ENCODE results near the gene TMIE. TPM values are rescaled to one million over a fixed set of nuclear protein-coding genes. Genes with fewer than 3 reads are reported as not detected.
"Not testable (repeated sequence)": the region's sequence is repeated elsewhere in the genome, so short reads cannot be mapped to it uniquely, and the experiment has no call there.

The TMIE gene
- total RNA-seq, 2 experiments from 2014 or later: 1.5 to 1.6 TPM

GRCh38 chr3:46739565-46739964 is 38.4 kb downstream of the TMIE start:
- CTCF ChIA-PET, POLR2A ChIA-PET, H3K27ac Mint-ChIP-seq: not testable (repeated sequence)

GRCh38 chr3:46742992-46743585 is 41.9 kb downstream of the TMIE start:
- Mint-ChIP-seq H3K4me3 (no peak overlapping the region), H3K9me3 (ENCODE audit: low read depth) (no peaks in the 10 kb centered on the region), H3K36me3 (ENCODE audit: low read depth) (no peaks in the 10 kb centered on the region), H3K4me1 (no peaks in the 10 kb centered on the region), H3K27ac (no peak overlapping the region), H3K27me3 (peaks cover 1% of the 10 kb centered on the region)
- intact Hi-C loops (cut with DNase I, micrococcal nuclease): no loop called here
- CTCF ChIA-PET: interaction anchor here (0.5 kb wide), 1 partner anchor 327 kb away, joined by 3 read pairs; no protein-coding TSS in a partner anchor
- ATAC-seq (no peak), DNase-seq (no peak)
- POLR2A ChIA-PET: no interaction called here

More at GRCh38 chr3:46739565-46739964, 38.4 kb downstream of the TMIE start:
- H3K4me1 Mint-ChIP-seq; H3K9me3 Mint-ChIP-seq (ENCODE audit: low read depth); H3K27me3 Mint-ChIP-seq; DNase-seq; ATAC-seq; H3K4me3 Mint-ChIP-seq; intact Hi-C loops (cut with DNase I, micrococcal nuclease); H3K36me3 Mint-ChIP-seq (ENCODE audit: low read depth): not testable (repeated sequence)

GRCh38 chr3:46746711-46747110 is 45.5 kb downstream of the TMIE start:
- Mint-ChIP-seq H3K4me3 (no peak overlapping the region), H3K27me3 (no peaks in the 10 kb centered on the region), H3K9me3 (ENCODE audit: low read depth) (no peaks in the 10 kb centered on the region), H3K27ac (no peak overlapping the region), H3K36me3 (ENCODE audit: low read depth) (no peaks in the 10 kb centered on the region), H3K4me1 (no peaks in the 10 kb centered on the region)
- intact Hi-C loops (cut with DNase I, micrococcal nuclease): no loop called here
- DNase-seq (no peak), ATAC-seq (no peak)
- ChIA-PET CTCF (no interaction called here), POLR2A (no interaction called here)

GRCh38 chr3:46748170-46748569 is 47.0 kb downstream of the TMIE start:
- DNase-seq (no peak), ATAC-seq (no peak)
- Mint-ChIP-seq H3K27ac (no peak overlapping the region), H3K36me3 (ENCODE audit: low read depth) (no peaks in the 10 kb centered on the region), H3K4me3 (no peak overlapping the region), H3K9me3 (ENCODE audit: low read depth) (no peaks in the 10 kb centered on the region), H3K27me3 (no peaks in the 10 kb centered on the region), H3K4me1 (peaks cover 2% of the 10 kb centered on the region)
- ChIA-PET CTCF (no interaction called here), POLR2A (no interaction called here)
- intact Hi-C loops (cut with DNase I, micrococcal nuclease): no loop called here

GRCh38 chr3:46749129-46749528 is 47.9 kb downstream of the TMIE start:
- Mint-ChIP-seq H3K4me1 (peaks cover 5% of the 10 kb centered on the region), H3K27me3 (no peaks in the 10 kb centered on the region), H3K9me3 (ENCODE audit: low read depth) (no peaks in the 10 kb centered on the region), H3K27ac (no peak overlapping the region), H3K36me3 (ENCODE audit: low read depth) (no peaks in the 10 kb centered on the region), H3K4me3 (no peak overlapping the region)
- ChIA-PET POLR2A (no interaction called here), CTCF (no interaction called here)
- DNase-seq (no peak), ATAC-seq (no peak)
- intact Hi-C loops (cut with DNase I, micrococcal nuclease): no loop called here

GRCh38 chr3:46750555-46751038 is 49.4 kb downstream of the TMIE start:
- no peaks in the 10 kb centered on the region for H3K36me3 Mint-ChIP-seq (ENCODE audit: low read depth)
- H3K27ac Mint-ChIP-seq: no peak overlapping the region
- intact Hi-C loops (cut with DNase I, micrococcal nuclease): no loop called here
- H3K4me3 Mint-ChIP-seq: no peak overlapping the region
- ChIA-PET POLR2A (no interaction called here), CTCF (no interaction called here)
- peaks cover 5% of the 10 kb centered on the region for H3K4me1 Mint-ChIP-seq
- H3K9me3 Mint-ChIP-seq (ENCODE audit: low read depth): no peaks in the 10 kb centered on the region
- DNase-seq: no peak
- no peak for ATAC-seq
- H3K27me3 Mint-ChIP-seq: no peaks in the 10 kb centered on the region

GRCh38 chr3:46753127-46753526 is 51.9 kb downstream of the TMIE start:
- intact Hi-C loops (cut with DNase I, micrococcal nuclease): loop anchor here in 1 of 2 experiments (1.0 kb wide), 1 partner anchor 57 kb away; no protein-coding TSS in a partner anchor
- peak; percentile 66 for DNase-seq
- not testable (repeated sequence) for H3K4me3 Mint-ChIP-seq; H3K4me1 Mint-ChIP-seq; H3K36me3 Mint-ChIP-seq (ENCODE audit: low read depth); H3K27me3 Mint-ChIP-seq; H3K9me3 Mint-ChIP-seq (ENCODE audit: low read depth); H3K27ac Mint-ChIP-seq
- CTCF ChIA-PET: interaction anchor here (1.0 kb wide), 1 partner anchor 265 kb away, joined by 3 read pairs; no protein-coding TSS in a partner anchor
- POLR2A ChIA-PET: interaction anchor here (0.7 kb wide), 1 partner anchor 57 kb away, joined by 3 read pairs; no protein-coding TSS in a partner anchor
- ATAC-seq: peak; percentile 98

- Mint-ChIP-seq H3K27me3 (no peaks in the 10 kb centered on the region), H3K9me3 (ENCODE audit: low read depth) (no peaks in the 10 kb centered on the region), H3K4me1 (peaks cover 5% of the 10 kb centered on the region), H3K27ac (no peak overlapping the region), H3K36me3 (ENCODE audit: low read depth) (no peaks in the 10 kb centered on the region), H3K4me3 (no peak overlapping the region)
- no peak for DNase-seq
- intact Hi-C loops (cut with DNase I, micrococcal nuclease): no loop called here
- ChIA-PET CTCF (no interaction called here), POLR2A (no interaction called here)
- ATAC-seq: no peak
Measured at GRCh38 chr3:46755646-46756045, 54.5 kb downstream of the TMIE start.

GRCh38 chr3:46756642-46757041 is 55.5 kb downstream of the TMIE start:
- ATAC-seq: no peak
- H3K4me3 Mint-ChIP-seq: no peak overlapping the region
- peaks cover 5% of the 10 kb centered on the region for H3K4me1 Mint-ChIP-seq
- DNase-seq: no peak
- H3K36me3 Mint-ChIP-seq (ENCODE audit: low read depth): no peaks in the 10 kb centered on the region
- ChIA-PET CTCF (interaction anchor here (0.7 kb wide), 1 partner anchor 651 kb away, joined by 3 read pairs; no protein-coding TSS in a partner anchor), POLR2A (no interaction called here)
- intact Hi-C loops (cut with DNase I, micrococcal nuclease): no loop called here
- H3K9me3 Mint-ChIP-seq (ENCODE audit: low read depth): no peaks in the 10 kb centered on the region
- H3K27me3 Mint-ChIP-seq: no peaks in the 10 kb centered on the region
- H3K27ac Mint-ChIP-seq: no peak overlapping the region

- CTCF ChIA-PET: no interaction called here
- H3K9me3 Mint-ChIP-seq (ENCODE audit: low read depth): peaks cover 9% of the 10 kb centered on the region
Measured at GRCh38 chr3:46759239-46760167, 58.3 kb downstream of the TMIE start.

More at GRCh38 chr3:46759239-46760167, 58.3 kb downstream of the TMIE start:
- no peaks in the 10 kb centered on the region for H3K27me3 Mint-ChIP-seq
- ATAC-seq (no peak), DNase-seq (no peak)
- H3K4me1 Mint-ChIP-seq: no peaks in the 10 kb centered on the region
- H3K36me3 Mint-ChIP-seq (ENCODE audit: low read depth): no peaks in the 10 kb centered on the region
- POLR2A ChIA-PET: no interaction called here
- H3K4me3 Mint-ChIP-seq: no peak overlapping the region
- intact Hi-C loops (cut with DNase I, micrococcal nuclease): no loop called here
- H3K27ac Mint-ChIP-seq: no peak overlapping the region
